GM19351 (cell line): ENCODE measurements around the gene SH3TC1.

ENCODE experiments used
- ATAC-seq: cut with Tn5 transposase; IDR thresholded peaks from one replicate; pipeline ENCODE4 v1.9.1; 2021; ENCODE audit warnings: mild to moderate bottlenecking, moderate library complexity; ENCODE audit not compliant: unreplicated experiment

Gene SH3TC1

GRCh38 chr4:8272472-8273428 lies 73.7 kb downstream of the SH3TC1 start:
- no peak for ATAC-seq

- ATAC-seq, result no peak
These were observed 74.4 kb downstream of the SH3TC1 start for GRCh38 chr4:8273450-8273849.

- no peak for ATAC-seq
These were observed 75.1 kb downstream of the SH3TC1 start for GRCh38 chr4:8274066-8274652.

- no peak for ATAC-seq
These were observed 75.9 kb downstream of the SH3TC1 start for GRCh38 chr4:8274765-8275547.

- no peak for ATAC-seq
These were observed 76.4 kb downstream of the SH3TC1 start for GRCh38 chr4:8275548-8275910.

GRCh38 chr4:8276358-8277240 lies 77.5 kb downstream of the SH3TC1 start:
- no peak for ATAC-seq

- no peak for ATAC-seq
These were observed 78.4 kb downstream of the SH3TC1 start for GRCh38 chr4:8277356-8278008.

GRCh38 chr4:8278009-8278395 lies 78.9 kb downstream of the SH3TC1 start:
- no peak for ATAC-seq

GRCh38 chr4:8278421-8279287 lies 79.6 kb downstream of the SH3TC1 start:
- ATAC-seq, result no peak

GRCh38 chr4:8279321-8280157 lies 80.4 kb downstream of the SH3TC1 start:
- ATAC-seq, result no peak

GRCh38 chr4:8280158-8280875 lies 81.2 kb downstream of the SH3TC1 start:
- no peak for ATAC-seq

GRCh38 chr4:8280876-8281440 lies 81.9 kb downstream of the SH3TC1 start:
- no peak for ATAC-seq

GRCh38 chr4:8281519-8282133 lies 82.5 kb downstream of the SH3TC1 start:
- ATAC-seq, result no peak

- ATAC-seq, result no peak
These were observed 83.1 kb downstream of the SH3TC1 start for GRCh38 chr4:8282134-8282641.

- no peak for ATAC-seq
These were observed 83.7 kb downstream of the SH3TC1 start for GRCh38 chr4:8282742-8283141.

GRCh38 chr4:8283161-8283560 lies 84.1 kb downstream of the SH3TC1 start:
- ATAC-seq, result no peak
